ENCODE results near the gene FOXP1.

The FOXP1 gene

DNA sequence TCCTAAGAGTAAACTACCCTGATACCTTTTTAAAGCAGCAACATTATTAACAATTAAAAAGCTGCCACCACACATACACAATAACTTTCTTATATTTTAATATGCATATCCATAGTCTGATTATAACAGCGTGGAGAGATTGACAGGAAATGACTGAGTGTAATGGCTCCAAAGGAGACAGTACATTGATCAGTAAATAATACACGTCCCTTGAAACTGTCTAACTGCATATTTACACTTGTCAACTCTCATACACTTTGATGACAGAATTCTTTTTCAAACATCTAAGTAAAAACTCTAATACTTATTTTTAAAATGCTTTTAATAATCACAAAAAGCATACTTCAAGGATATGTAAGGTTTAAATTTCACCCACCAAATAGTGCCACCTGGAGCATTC, 99.5 kb downstream of the FOXP1 start:
- no peaks in the 10 kb centered on the region for H3K4me1 ChIP-seq (ENCODE audit: control insufficient read depth, insufficient read depth, low read length)
- no peaks in the 10 kb centered on the region for H3K9me3 ChIP-seq (ENCODE audit: control insufficient read depth, low read length)
- no peak overlapping the region for H3K4me3 ChIP-seq (ENCODE audit: low read length)
- no peak overlapping the region for H3K9ac ChIP-seq (ENCODE audit: low read length)
- H3K36me3 ChIP-seq (ENCODE audit: control insufficient read depth, insufficient read depth, low read length), result no peaks in the 10 kb centered on the region
- H3K27me3 ChIP-seq (ENCODE audit: control insufficient read depth, insufficient read depth, low read length), result no peaks in the 10 kb centered on the region

- Histone ChIP-seq H3K4me1 (ENCODE audit: control insufficient read depth, insufficient read depth, low read length) (no peaks in the 10 kb centered on the region), H3K4me3 (ENCODE audit: low read length) (no peak overlapping the region), H3K27me3 (ENCODE audit: control insufficient read depth, insufficient read depth, low read length) (no peaks in the 10 kb centered on the region), H3K9ac (ENCODE audit: low read length) (no peak overlapping the region), H3K9me3 (ENCODE audit: control insufficient read depth, low read length) (no peaks in the 10 kb centered on the region), H3K36me3 (ENCODE audit: control insufficient read depth, insufficient read depth, low read length) (no peaks in the 10 kb centered on the region)
Measured at GRCh38 chr3:71482771-71483170, 100.8 kb downstream of the FOXP1 start.

GRCh38 chr3:71478568-71478967, 105.0 kb downstream of the FOXP1 start:
- Histone ChIP-seq H3K36me3 (ENCODE audit: control insufficient read depth, insufficient read depth, low read length) (no peaks in the 10 kb centered on the region), H3K9ac (ENCODE audit: low read length) (no peak overlapping the region), H3K9me3 (ENCODE audit: control insufficient read depth, low read length) (no peaks in the 10 kb centered on the region), H3K4me1 (ENCODE audit: control insufficient read depth, insufficient read depth, low read length) (no peaks in the 10 kb centered on the region), H3K4me3 (ENCODE audit: low read length) (no peak overlapping the region), H3K27me3 (ENCODE audit: control insufficient read depth, insufficient read depth, low read length) (no peaks in the 10 kb centered on the region)

- no peak overlapping the region for H3K4me3 ChIP-seq (ENCODE audit: low read length)
- no peak overlapping the region for H3K9ac ChIP-seq (ENCODE audit: low read length)
- no peaks in the 10 kb centered on the region for H3K9me3 ChIP-seq (ENCODE audit: control insufficient read depth, low read length)
- no peaks in the 10 kb centered on the region for H3K27me3 ChIP-seq (ENCODE audit: control insufficient read depth, insufficient read depth, low read length)
- no peaks in the 10 kb centered on the region for H3K36me3 ChIP-seq (ENCODE audit: control insufficient read depth, insufficient read depth, low read length)
- H3K4me1 ChIP-seq (ENCODE audit: control insufficient read depth, insufficient read depth, low read length), result no peaks in the 10 kb centered on the region
Measured at GRCh38 chr3:71476950-71477349, 106.6 kb downstream of the FOXP1 start.

GRCh38 chr3:71469138-71469435, 114.4 kb downstream of the FOXP1 start:
- Histone ChIP-seq H3K9me3 (ENCODE audit: control insufficient read depth, low read length) (no peaks in the 10 kb centered on the region), H3K9ac (ENCODE audit: low read length) (no peak overlapping the region), H3K4me3 (ENCODE audit: low read length) (no peak overlapping the region), H3K27me3 (ENCODE audit: control insufficient read depth, insufficient read depth, low read length) (no peaks in the 10 kb centered on the region), H3K4me1 (ENCODE audit: control insufficient read depth, insufficient read depth, low read length) (peaks cover 18% of the 10 kb centered on the region), H3K36me3 (ENCODE audit: control insufficient read depth, insufficient read depth, low read length) (no peaks in the 10 kb centered on the region)

DNA sequence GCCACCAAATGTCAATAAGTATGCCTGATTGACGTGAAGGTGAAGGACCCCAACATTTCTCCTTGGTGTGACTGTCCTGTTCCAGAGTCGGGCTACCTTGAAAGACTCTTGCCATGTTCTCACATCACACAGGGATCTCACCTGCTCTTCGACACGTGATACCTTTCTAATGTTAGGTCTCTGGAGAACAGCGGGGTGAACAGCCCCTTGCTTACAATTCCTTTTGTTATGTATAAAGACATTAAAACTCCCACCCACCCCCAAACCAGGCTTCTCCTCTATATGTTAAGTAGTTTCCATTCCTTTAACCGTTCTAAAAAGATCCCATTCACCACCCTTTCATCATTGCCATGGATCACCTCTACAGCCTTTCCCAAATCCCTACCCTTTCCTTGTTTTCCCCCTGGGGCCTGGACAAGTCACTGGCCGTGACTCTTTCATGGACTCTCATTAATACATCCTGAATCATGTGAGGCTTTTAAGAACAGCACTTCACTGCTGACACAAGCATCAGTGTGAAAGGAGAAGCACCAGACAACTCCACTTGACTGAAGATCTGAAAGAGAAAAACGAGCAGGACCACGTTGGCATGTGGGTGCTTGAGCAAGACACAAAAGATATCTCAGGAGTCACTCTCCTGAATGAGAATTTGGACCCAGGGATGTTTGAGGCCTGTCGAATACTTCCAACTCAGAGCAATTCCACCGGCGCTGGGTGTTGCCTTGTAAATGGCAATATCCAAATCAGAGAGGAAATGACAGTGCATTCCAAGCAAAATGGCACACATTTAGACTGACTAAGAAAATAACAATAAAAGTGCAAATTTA, 115.0 kb downstream of the FOXP1 start:
- H3K36me3 ChIP-seq (ENCODE audit: control insufficient read depth, insufficient read depth, low read length), result no peaks in the 10 kb centered on the region
- H3K4me1 ChIP-seq (ENCODE audit: control insufficient read depth, insufficient read depth, low read length), result peaks cover 18% of the 10 kb centered on the region
- H3K27me3 ChIP-seq (ENCODE audit: control insufficient read depth, insufficient read depth, low read length), result no peaks in the 10 kb centered on the region

DNA sequence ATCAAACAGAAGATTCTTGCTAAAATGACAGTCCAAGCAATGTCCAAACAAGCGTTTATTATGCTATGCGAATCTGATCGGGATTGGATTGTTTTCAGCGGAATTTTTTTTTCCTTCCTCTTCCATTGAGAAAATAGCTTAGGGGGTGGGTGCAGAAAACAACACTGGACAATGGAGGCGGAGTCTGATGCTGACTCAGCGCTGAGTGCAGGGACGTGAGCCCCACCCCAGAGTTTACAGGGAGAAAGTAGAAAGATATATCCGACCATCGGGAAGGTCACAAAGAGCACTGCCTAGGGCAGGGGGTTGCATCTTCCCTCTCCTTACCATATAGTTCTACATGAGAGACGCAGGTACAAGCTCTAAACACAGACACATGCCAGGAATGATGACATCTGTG, 117.0 kb downstream of the FOXP1 start:
- H3K27me3 ChIP-seq (ENCODE audit: control insufficient read depth, insufficient read depth, low read length), result no peaks in the 10 kb centered on the region
- H3K4me1 ChIP-seq (ENCODE audit: control insufficient read depth, insufficient read depth, low read length), result peaks cover 22% of the 10 kb centered on the region
- H3K36me3 ChIP-seq (ENCODE audit: control insufficient read depth, insufficient read depth, low read length), result no peaks in the 10 kb centered on the region
- H3K9ac ChIP-seq (ENCODE audit: low read length), result no peak overlapping the region
- H3K9me3 ChIP-seq (ENCODE audit: control insufficient read depth, low read length), result no peaks in the 10 kb centered on the region
- no peak overlapping the region for H3K4me3 ChIP-seq (ENCODE audit: low read length)

More for the DNA sequence above, 115.0 kb downstream of the FOXP1 start:
- Histone ChIP-seq H3K9ac (ENCODE audit: low read length) (no peak overlapping the region), H3K9me3 (ENCODE audit: control insufficient read depth, low read length) (no peaks in the 10 kb centered on the region), H3K4me3 (ENCODE audit: low read length) (no peak overlapping the region)

- no peaks in the 10 kb centered on the region for H3K27me3 ChIP-seq (ENCODE audit: control insufficient read depth, insufficient read depth, low read length)
- H3K9me3 ChIP-seq (ENCODE audit: control insufficient read depth, low read length), result no peaks in the 10 kb centered on the region
- H3K4me1 ChIP-seq (ENCODE audit: control insufficient read depth, insufficient read depth, low read length), result peaks cover 22% of the 10 kb centered on the region
- H3K36me3 ChIP-seq (ENCODE audit: control insufficient read depth, insufficient read depth, low read length), result no peaks in the 10 kb centered on the region
- no peak overlapping the region for H3K9ac ChIP-seq (ENCODE audit: low read length)
- H3K4me3 ChIP-seq (ENCODE audit: low read length), result no peak overlapping the region
Measured at GRCh38 chr3:71465371-71466036, 118.0 kb downstream of the FOXP1 start.

GRCh38 chr3:71464613-71465012, 118.9 kb downstream of the FOXP1 start:
- Histone ChIP-seq H3K36me3 (ENCODE audit: control insufficient read depth, insufficient read depth, low read length) (no peaks in the 10 kb centered on the region), H3K4me1 (ENCODE audit: control insufficient read depth, insufficient read depth, low read length) (peaks cover 22% of the 10 kb centered on the region), H3K9ac (ENCODE audit: low read length) (no peak overlapping the region), H3K27me3 (ENCODE audit: control insufficient read depth, insufficient read depth, low read length) (no peaks in the 10 kb centered on the region), H3K4me3 (ENCODE audit: low read length) (no peak overlapping the region), H3K9me3 (ENCODE audit: control insufficient read depth, low read length) (no peaks in the 10 kb centered on the region)

DNA sequence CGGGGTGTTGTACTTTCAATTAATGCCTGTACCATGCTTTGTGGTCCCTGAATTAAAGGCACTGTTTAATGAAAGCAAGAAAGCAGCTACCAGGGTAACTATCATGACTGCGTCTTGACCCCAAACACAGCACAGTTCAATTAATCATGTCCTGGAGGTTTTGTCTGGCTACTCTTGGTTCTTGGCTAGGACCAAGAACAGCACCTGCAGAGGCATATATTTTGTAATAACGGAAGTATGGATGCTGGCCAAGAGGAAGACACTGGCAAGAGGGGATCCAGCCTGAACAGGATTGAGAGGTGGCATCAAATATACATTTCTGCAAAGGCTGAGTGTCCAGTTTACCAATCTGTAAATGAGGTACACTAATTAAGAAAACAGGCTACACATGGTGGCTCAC, 119.9 kb downstream of the FOXP1 start:
- H3K4me1 ChIP-seq (ENCODE audit: control insufficient read depth, insufficient read depth, low read length), result peaks cover 12% of the 10 kb centered on the region
- no peaks in the 10 kb centered on the region for H3K9me3 ChIP-seq (ENCODE audit: control insufficient read depth, low read length)
- no peak overlapping the region for H3K4me3 ChIP-seq (ENCODE audit: low read length)
- no peaks in the 10 kb centered on the region for H3K27me3 ChIP-seq (ENCODE audit: control insufficient read depth, insufficient read depth, low read length)
- no peak overlapping the region for H3K9ac ChIP-seq (ENCODE audit: low read length)
- no peaks in the 10 kb centered on the region for H3K36me3 ChIP-seq (ENCODE audit: control insufficient read depth, insufficient read depth, low read length)

- no peak overlapping the region for H3K4me3 ChIP-seq (ENCODE audit: low read length)
- H3K27me3 ChIP-seq (ENCODE audit: control insufficient read depth, insufficient read depth, low read length), result no peaks in the 10 kb centered on the region
- H3K9ac ChIP-seq (ENCODE audit: low read length), result no peak overlapping the region
- H3K9me3 ChIP-seq (ENCODE audit: control insufficient read depth, low read length), result no peaks in the 10 kb centered on the region
- H3K36me3 ChIP-seq (ENCODE audit: control insufficient read depth, insufficient read depth, low read length), result no peaks in the 10 kb centered on the region
- peaks cover 9% of the 10 kb centered on the region for H3K4me1 ChIP-seq (ENCODE audit: control insufficient read depth, insufficient read depth, low read length)
Measured at GRCh38 chr3:71462586-71462985, 120.9 kb downstream of the FOXP1 start.

DNA sequence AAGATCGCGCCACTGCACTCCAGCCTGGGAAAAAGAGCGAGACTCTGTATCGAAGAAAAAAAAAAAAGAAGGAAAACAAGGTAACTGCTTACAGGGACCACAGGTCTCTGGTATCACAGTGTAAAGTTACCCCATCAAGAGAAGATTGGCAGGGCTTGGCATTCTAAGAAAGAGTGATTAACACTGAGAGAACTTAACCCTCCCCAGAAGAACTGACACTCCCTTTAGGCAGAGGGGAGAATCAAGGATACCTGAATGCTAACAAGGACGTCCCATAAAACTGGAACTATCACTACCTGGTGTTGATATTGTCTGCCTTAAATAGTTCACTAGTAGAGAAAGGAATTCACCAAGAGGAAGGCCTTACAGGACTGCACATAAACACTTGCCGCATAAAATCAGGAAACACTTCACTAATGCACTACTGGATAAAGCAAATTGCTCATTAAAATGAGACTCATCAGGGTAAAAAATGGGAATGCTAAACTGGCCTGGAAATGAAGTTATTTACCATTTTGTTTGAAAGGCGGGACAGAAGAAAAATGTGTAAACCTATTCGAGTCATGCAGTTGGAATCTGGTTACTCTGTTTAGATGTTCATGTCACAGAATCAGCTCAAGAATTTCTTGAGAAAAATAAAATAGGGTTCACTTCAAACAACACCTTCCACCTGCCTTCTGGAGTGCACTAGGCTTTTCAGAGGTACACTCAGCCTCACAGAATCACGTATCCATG, 121.6 kb downstream of the FOXP1 start:
- no peak overlapping the region for H3K9ac ChIP-seq (ENCODE audit: low read length)
- H3K4me1 ChIP-seq (ENCODE audit: control insufficient read depth, insufficient read depth, low read length), result peaks cover 9% of the 10 kb centered on the region
- H3K4me3 ChIP-seq (ENCODE audit: low read length), result no peak overlapping the region
- no peaks in the 10 kb centered on the region for H3K27me3 ChIP-seq (ENCODE audit: control insufficient read depth, insufficient read depth, low read length)
- no peaks in the 10 kb centered on the region for H3K9me3 ChIP-seq (ENCODE audit: control insufficient read depth, low read length)
- no peaks in the 10 kb centered on the region for H3K36me3 ChIP-seq (ENCODE audit: control insufficient read depth, insufficient read depth, low read length)
